ENCODE measurements around the gene ADGRV1.
A peak's percentile ranks its signal among the peaks of the same experiment; 100 is the strongest.
"Not testable (repeated sequence)": the region's sequence is repeated elsewhere in the genome, so short reads cannot be mapped to it uniquely, and the experiment has no call there.

ADGRV1 gene

DNA sequence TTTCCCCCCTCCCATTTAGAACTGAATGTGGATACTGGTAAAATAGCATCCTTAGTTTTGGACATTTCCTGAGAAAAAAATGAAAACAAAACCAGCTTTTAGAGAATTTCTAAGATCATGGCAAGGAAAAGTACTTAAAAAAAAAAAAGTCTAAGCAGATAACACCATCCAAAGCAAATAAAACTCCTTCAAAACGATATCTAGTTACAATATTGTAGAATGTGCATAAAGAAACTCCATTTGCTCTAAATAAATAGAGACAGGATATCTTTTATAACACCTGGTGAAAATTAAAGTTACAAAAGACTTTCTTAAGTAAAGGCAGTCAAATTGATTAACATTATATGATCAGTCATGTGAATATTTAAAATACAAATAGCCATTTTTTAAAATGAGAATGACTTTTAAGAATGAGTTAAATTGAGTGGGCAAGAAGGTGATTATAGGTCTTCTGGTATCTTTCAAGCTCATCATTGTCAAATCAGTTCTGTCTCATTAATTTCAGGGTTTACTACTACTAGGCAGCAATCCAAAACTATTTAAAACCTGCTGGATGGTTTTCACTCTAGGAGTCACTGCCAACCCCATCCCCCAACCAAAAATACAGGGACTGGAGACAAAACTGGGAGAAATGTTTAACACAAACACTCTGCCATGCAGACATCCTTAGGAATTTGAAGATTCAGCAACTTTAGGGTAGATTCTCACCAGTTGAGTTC lies 382.6 kb downstream of the ADGRV1 start:
- DNase-seq (ENCODE audit: low read depth), result no peak

DNA sequence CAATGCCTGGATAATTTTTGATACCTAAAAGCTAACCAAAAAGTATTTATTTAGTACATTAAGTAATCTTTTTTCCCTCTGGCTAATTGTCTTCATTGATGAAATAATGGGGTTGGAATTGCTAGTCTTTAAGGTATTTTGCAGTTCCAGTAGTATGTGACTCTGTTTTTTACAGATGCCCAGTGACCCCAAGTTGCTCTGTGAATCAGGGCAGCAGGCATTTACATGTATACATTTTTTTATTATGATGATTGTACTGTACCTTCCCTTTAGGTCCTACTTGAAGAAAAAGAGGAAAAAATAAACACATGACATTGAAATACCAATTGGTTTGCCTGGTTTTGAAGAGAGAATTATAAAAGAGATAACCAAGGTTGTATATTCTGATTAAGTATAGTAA lies 385.5 kb downstream of the ADGRV1 start:
- peak; percentile 19 for DNase-seq (ENCODE audit: low read depth)

DNA sequence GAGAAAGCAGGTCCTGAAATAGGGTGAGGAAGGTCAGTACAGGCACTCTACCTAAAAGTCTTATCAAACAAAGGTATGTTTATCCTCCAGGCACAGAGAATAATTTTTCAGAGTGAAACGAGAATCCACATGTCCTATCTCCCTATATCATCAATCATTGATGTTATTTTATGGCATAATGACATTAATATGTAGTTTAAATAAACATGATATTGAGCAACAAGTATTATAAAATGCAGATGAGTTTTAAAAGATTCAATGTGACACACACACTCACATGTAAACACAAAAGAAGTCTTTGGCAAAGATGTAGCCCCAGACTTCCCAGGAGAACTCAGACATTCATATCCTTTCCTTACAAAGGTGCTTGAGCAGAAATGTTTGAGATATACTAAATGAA lies 389.1 kb downstream of the ADGRV1 start:
- no peak for DNase-seq (ENCODE audit: low read depth)

DNA sequence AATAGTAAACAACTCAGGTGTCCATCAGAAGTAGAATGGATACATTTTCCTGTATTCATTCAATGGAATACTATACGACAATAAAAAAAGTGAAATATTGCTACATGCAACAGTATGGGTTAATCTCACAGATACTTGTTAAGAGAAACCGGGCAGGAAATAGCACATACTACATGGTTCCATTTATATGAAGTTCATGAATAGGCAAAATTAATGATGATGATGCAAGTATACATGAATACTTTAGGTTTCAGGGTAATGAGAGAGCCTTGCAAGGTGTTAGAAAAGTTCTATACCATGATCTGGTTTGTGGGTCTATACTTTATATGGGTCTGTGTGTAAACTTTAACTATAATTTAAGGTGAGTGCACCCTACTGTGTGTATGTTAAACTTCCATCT lies 390.4 kb downstream of the ADGRV1 start:
- DNase-seq (ENCODE audit: low read depth), result no peak

DNA sequence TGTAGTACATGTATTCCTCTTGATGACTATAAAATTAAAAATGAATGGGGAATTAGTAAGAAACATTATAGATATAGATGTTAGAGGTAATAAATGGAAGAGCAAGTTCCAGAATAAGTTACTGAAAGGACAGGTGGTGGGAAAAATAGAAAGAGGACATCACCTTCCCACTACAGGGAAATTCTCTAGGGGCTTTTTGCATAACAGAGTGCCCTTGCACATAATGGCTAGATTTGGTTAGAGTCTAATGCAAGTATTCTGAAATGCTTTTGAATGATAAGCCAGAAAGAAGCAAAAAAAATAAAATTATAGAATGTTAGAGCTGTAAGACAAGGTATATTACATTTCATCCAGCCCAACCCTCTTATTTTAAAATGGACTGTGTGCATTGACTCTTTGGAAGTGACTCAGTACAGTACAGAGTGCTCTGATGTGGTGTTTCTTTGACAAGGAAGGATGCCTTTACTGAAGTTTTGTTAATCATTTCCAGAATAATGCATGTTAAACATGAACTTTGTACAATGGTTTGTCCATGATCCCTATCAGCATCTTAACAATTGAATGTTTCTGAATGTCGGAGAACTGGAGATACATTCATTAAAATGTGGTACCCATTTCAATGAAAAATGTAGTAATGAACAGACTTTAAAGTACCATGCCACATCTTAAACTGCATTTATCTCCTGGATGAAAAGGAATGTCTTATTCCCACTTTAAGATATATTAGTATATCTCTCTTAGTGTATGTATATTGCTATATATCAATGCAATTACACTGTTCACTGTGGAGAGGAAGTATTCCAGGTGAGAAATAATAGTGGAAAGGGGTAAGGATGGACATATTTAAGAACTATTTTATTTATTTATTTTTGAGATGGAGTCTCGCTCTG lies 391.1 kb downstream of the ADGRV1 start:
- no peak for DNase-seq (ENCODE audit: low read depth)

DNA sequence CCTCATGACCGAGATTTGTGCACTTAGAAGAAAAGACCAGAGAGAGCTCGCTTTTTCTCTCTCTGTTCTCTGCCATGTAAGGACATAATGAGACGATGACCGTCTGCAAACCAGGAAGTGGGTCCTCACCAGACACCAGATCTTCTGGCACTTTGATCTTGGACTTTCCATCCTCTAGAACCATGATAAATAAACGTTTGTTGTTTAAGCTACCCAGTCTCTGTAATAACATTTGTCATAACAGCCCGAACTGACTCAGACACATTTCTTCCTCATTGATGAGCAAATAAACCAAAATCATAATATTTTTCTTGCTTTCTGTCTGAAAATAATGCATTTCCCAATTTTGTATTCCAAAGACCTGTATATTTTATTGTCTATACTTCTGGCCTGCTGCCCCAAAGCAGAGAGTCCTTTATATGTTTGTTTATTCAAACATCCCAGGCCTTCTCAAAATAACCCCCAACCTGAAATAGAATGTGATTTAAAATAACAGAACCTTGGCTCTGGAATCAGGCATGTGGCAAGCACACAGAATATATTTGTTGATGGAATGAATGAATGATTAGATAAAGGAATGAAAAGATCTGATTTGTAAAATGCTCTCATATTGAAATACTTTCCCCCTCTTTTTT lies 396.5 kb downstream of the ADGRV1 start:
- no peak for DNase-seq (ENCODE audit: low read depth)

DNA sequence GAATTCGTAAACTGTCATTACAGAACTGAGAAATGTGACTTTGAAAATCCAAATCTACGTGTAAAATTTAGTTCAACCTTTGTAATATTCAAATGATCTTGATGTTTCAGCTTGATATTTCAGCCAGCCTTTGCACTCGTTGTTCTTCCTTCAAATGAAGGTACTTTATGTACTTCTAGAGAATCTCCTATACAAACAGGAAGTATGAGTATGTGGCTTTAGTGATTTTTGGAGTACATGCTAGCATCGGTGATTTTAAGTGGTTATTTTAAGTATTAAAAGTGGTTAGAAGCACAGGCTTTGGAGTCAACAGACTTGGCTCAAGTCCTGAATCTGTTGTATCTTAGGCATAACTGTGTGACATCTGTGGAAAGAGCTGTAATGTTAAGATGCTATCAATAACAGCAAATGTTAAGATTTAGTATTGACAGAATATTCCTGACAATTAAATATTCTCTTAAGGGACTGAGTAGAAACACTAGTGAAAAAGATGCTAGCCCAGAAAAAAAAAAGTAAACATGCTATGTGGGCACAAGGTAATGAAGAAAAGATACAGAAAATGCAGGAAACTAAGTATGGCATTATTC lies 398.0 kb downstream of the ADGRV1 start:
- DNase-seq (ENCODE audit: low read depth), result no peak

DNA sequence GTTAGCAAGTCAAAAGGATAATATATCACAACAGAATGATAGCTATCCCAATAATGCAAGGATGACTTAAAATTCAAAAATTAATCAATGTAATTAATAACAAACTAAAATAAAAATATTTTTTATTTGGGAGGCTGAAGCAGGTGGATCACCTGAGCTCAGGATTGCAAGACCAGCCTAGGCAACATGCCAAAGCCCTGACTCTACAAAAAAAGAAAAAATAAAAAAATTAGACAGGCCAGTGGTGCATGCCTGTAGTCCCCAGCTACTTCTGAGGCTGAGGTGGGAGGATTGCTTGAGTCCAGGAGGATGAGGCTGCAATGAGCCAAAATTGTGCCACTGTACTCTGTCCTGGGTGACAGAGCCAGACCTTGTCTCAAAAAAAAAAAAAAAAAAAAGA lies 399.3 kb downstream of the ADGRV1 start:
- no peak for DNase-seq (ENCODE audit: low read depth)

DNA sequence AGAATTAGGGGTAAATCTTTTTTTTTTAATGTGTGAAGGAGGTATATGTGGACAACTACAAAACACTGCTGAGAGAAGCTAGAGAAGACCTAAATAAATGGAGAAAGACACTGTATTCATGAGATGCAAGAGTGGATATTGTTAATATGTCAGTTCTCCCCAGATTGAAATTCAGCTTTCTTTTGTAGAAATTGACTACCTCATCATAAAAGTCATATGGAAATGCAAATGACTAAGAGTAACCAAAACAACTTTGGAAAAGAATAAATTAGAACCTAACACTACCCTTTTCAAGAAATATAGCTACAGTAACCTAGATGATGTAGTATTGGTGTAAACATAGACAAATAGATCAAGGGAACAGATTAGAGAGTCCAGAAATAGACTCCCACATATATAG lies 400.7 kb downstream of the ADGRV1 start:
- no peak for DNase-seq (ENCODE audit: low read depth)

DNA sequence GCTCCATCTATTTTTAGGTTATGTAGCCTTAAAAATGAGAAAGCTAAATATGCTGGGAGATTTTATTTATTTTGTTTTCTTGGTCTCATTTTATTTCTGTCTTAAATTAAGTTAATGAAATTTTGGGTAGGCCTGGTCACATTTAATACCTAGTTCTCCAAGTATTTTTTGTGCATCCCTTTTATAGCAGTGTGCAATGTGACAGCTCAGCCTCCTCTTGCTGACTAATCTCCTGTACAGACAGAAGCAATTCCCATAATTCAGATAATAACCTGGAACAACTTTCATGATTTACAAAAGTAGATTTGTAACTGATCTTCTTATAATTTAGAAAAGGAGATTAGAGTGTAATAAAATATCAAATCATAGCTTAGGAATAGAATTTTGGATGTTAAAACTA lies 403.9 kb downstream of the ADGRV1 start:
- DNase-seq (ENCODE audit: low read depth), result no peak

DNA sequence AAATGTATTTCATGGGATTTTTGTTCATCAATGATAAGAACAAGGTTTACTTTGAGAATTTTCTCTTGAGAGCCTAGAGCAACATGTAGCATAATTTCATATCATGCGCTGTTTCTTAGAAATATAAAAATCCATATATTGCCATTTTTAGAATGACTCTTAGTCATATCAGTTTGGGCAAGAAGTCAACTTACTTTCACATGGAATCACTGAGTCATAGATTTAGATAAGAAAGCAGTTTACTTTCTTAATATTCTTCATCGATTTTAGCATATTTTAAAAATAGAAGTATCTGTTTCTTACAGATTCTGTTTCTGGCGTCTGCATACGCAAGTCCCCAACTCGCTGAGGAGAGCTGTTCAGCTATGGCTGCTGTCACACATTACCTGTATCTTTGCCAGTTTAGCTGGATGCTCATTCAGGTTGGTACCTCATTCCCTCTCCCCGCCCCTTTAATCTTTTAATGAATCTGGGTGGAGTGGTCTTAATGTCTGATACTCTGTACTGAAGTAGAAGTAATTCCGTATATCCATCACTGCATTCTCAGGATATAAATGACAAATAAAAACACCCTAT lies 406.6 kb downstream of the ADGRV1 start:
- no peak for DNase-seq (ENCODE audit: low read depth)

DNA sequence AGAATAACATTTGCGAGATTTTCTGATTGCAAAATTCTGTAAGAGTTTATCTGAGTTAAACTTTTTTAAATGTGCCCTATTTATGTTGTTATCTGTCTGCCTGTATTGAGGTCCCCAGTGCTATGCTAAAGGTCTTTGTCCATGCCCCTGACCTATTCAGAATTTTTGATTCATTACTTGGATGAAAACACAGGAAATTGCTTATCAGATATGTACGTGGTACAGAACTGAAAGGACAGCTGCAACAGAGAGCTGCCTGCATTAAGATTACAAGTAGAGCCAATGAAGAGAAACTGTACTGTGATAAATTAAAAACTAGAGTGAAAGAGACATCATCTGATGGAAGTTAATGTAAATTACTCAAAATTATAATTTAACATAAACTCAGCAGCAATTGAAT lies 408.8 kb downstream of the ADGRV1 start:
- DNase-seq (ENCODE audit: low read depth), result no peak

DNA sequence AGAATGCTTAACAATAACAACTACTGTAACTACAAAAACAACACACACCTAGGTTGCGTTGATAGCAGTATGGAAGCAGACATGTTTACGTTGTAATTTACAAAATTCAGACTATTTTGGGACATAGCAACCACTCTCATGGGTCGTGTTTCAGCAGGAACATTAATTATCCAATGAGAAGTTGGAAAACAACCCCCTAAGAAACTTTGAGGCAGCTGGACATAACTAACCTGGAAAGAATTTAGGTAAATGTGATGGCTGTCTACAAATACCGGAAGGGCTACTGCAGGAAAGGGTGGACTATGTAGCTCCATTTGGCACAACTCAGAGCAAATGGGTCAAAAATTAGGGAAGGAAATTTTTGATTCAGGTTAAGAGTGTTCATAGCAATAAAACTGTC lies 409.3 kb downstream of the ADGRV1 start:
- DNase-seq (ENCODE audit: low read depth), result no peak

DNA sequence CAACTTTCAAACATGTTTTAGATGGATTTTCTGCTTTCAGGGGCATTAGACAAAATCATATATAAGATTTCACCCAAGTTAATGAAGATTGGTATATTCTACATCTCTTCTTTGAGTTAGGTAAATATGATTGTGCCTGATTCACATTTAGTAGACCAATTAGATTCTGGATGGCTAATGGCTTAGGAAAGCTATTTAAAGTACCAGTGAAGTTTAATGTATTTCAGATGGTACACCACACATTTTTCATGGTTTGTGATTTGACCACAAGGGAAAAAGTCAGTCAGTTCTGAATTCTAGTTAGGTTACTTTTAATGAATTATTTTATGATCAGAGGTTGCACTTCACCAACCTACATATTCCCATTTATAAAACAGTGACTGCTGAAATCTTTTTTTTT lies 409.7 kb downstream of the ADGRV1 start:
- DNase-seq (ENCODE audit: low read depth), result no peak

DNA sequence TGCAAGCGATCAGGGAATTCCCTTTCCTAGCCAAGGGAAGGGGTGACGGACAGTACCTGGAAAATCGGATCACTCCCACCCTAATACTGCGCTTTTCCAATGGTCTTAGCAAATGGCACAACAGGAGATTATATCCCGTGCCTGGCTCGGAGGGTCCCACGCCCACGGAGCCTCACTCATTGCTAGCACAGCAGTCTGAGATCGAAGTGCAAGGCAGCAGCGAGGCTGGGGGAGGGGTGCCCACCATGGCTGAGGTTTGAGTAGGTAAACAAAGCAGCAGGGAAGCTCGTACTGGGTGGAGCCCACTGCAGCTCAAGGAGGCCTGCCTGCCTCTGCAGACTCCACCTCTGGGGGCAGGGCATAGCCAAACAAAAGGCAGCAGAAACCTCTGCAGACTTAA lies 411.3 kb downstream of the ADGRV1 start:
- not testable (repeated sequence) for DNase-seq (ENCODE audit: low read depth)

DNA sequence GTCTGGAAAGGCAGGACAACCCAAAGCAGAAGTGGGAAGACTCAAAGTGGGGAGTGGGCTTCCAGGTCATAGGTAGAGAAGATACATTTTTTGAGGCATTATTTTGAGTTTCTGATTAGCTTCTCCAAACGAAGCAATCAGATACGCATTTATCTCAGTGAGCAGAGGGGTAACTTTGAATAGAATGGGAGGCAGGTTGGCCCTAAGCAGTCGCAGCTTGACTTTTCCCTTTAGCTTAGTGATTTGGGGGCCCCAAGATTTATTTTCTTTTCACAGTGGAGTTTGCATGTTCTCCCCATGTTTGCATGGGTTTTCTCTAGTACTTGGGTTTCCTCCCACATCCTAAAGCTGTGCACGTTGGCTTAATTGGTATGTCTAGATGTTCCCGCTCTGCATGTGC lies 422.6 kb downstream of the ADGRV1 start:
- no peak for DNase-seq (ENCODE audit: low read depth)

DNA sequence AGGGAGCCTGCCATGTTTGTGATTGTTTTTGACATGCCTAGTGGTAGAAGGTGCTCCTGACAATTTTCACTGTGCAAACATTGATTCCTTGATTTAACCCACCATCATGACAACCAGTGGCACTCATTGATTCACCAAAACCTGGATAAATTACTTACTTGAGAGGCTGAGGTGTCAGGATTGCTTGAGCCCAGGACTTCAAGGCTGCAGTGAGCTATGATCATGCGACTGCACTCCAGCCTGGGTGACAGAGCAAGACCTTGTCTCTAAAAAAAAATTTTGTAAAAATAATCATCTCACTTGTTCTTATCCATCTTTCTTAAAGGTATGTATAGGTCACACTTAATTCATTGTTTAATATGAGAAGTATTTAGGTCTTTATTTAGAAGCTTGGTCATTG lies 423.2 kb downstream of the ADGRV1 start:
- no peak for DNase-seq (ENCODE audit: low read depth)

DNA sequence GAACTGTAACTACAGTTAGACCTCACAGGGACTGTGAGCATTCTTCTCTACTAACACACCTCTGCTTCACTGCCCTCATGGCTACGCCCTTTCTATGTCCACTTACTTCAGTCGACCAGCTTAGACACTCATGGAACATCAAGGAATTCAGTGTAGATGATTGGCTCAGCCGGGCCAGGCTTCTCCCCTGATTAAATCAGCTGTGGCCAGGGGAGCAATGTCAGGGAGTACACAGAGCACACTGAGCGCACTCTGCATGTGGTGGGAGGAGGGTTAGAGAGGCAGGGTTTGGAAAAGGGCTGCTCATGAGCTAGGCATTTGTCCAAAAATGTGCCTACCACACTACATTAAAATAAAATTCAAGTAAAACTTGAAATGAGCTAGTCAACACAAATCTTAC lies 424.0 kb downstream of the ADGRV1 start:
- no peak for DNase-seq (ENCODE audit: low read depth)

DNA sequence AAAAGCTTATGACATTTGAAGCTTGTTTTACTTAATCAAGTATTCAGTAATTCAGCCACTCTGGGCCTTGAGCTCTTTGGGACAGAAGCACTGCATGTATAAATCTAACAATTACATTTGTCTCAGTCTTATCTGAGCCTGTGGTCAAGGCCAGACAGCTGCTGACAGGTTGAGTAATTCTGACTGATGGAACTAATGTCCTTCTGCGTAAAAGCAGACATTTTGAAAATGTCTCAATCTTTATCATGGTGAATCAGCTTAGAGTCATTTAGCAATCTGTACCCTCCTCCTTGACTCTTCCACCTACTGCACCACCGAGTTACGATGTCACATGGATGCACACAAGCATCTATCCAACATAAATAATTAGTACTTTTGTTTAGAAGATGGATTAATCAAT lies 424.6 kb downstream of the ADGRV1 start:
- peak; percentile 66 for DNase-seq (ENCODE audit: low read depth)

DNA sequence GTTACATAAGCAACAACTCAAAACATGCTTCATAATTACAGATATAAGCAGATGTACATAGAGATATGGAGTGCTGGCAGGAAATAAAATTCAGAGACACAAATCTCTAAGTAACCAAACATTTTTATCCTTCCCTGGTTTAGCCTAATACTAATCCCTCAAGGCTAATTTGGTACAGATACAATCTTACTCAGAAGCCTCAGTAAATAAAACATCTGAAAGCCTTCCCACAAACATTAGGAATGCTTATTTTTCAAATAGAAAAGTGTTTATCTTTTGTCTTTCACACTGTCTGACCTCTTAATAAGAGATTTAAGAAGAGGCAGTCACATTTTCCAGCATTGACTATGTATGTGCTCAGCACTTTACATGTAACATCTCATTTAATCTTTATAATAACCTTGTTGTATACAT lies 425.1 kb downstream of the ADGRV1 start:
- no peak for DNase-seq (ENCODE audit: low read depth)

DNA sequence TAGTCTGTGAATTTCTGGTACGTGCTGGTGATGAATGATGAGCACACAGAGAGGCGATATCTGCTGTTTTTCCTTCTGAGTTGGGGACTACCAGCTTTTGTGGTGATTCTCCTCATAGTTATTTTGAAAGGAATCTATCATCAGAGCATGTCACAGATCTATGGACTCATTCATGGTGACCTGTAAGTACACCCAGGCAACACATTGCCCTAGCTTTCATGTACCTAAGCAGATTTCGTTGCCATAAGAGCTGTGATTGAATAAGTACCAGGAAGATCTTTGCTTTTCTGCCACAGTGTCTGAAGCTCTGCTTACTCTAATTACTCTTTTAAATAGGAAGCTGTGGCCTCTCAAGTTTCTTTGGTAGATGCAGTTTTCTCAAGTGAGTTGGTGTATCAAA lies 426.7 kb downstream of the ADGRV1 start:
- DNase-seq (ENCODE audit: low read depth), result no peak

DNA sequence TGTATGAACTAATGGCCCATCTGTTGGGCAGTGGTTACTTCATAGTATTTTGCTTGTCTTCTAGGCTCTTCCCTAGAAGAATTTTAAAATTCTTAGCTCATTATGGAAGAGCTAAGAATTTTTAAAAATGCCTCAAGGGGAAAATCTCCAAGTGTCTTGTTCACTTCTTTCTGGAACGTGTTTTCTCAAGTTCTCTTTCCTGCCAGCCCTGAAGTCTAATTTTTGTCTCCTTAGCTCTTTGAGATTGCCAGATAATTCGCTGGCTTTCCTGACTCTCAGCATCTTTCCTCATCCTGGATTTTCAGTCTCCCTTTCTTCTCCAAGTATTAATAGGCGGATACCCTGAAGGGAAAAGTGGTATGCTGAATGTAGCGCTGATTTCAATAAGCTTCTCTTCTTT lies 429.1 kb downstream of the ADGRV1 start:
- no peak for DNase-seq (ENCODE audit: low read depth)

Measured in HS-5 (cell line).